ENCODE results near the gene MEG3.

The MEG3 gene

GRCh38 chr14:100866666-100867630 is 41.0 kb downstream of the MEG3 start:
- DNase-seq: no peak

- DNase-seq: no peak
These were observed 41.9 kb downstream of the MEG3 start for GRCh38 chr14:100867631-100868315.

- no peak for DNase-seq
These were observed 42.9 kb downstream of the MEG3 start for GRCh38 chr14:100868621-100869370.

GRCh38 chr14:100871234-100872186 is 45.6 kb downstream of the MEG3 start:
- peak in 1 of 4 experiments; percentile 21 for DNase-seq

GRCh38 chr14:100872259-100873095 is 46.6 kb downstream of the MEG3 start:
- DNase-seq: peak in 1 of 4 experiments; percentile 5

- no peak for DNase-seq
These were observed 47.2 kb downstream of the MEG3 start for GRCh38 chr14:100873096-100873482.

- DNase-seq: no peak
These were observed 48.1 kb downstream of the MEG3 start for GRCh38 chr14:100874051-100874410.

- DNase-seq: no peak
These were observed 48.6 kb downstream of the MEG3 start for GRCh38 chr14:100874411-100875091.

- DNase-seq: no peak
These were observed 49.2 kb downstream of the MEG3 start for GRCh38 chr14:100875126-100875525.

- no peak for DNase-seq
These were observed 50.1 kb downstream of the MEG3 start for GRCh38 chr14:100875861-100876590.

- no peak for DNase-seq
These were observed 52.6 kb downstream of the MEG3 start for GRCh38 chr14:100878271-100879146.

GRCh38 chr14:100879194-100879593 is 53.3 kb downstream of the MEG3 start:
- no peak for DNase-seq

GRCh38 chr14:100879782-100880181 is 53.9 kb downstream of the MEG3 start:
- no peak for DNase-seq

- no peak for DNase-seq
These were observed 54.6 kb downstream of the MEG3 start for GRCh38 chr14:100880271-100881101.

- DNase-seq: no peak
These were observed 55.5 kb downstream of the MEG3 start for GRCh38 chr14:100881211-100882025.

Measured in suppressor macrophage (primary cell).